Activated B cell treated with CpG ODN at 0.5 μM for 24 hours (primary cell): ENCODE measurements around the gene ELANE. TPM values are rescaled to one million over a fixed set of nuclear protein-coding genes. Genes with fewer than 3 reads are reported as not detected.
"Not testable (repeated sequence)": the region's sequence is repeated elsewhere in the genome, so short reads cannot be mapped to it uniquely, and the experiment has no call there.

Experiments
- ATAC-seq: fragments of 200-7000 bp; cut with Tn5 transposase; one replicate; pipeline ENCODE4 v1.10.0; 2021; ENCODE audit warnings: low read depth, mild to moderate bottlenecking, moderate library complexity
- CTCF ChIA-PET: fragments of 350-600 bp; sonication (Branson Sonifier 250); formaldehyde crosslinking; loops from one replicate; lab custom pipeline; 2021; ENCODE audit warnings: antibody characterized with exemption; lab: Charles Lee
- POLR2A ChIA-PET: fragments of 350-600 bp; sonication (Branson Sonifier 250); formaldehyde crosslinking; loops from one replicate; lab custom pipeline; 2021; ENCODE audit warnings: antibody characterized with exemption; lab: Charles Lee
- DNase-seq: peaks from one replicate; pipeline ENCODE4 v3.0.0; 2022
- H3K27ac Mint-ChIP-seq: one replicate; pipeline ENCODE4 v1.8.0; 2020; ENCODE audit warnings: mixed read lengths
- H3K27me3 Mint-ChIP-seq: one replicate; pipeline ENCODE4 v1.8.0; 2021; ENCODE audit warnings: mixed read lengths
- H3K36me3 Mint-ChIP-seq: one replicate; pipeline ENCODE4 v1.8.0; 2021; ENCODE audit warnings: low read depth, mixed read lengths
- H3K4me1 Mint-ChIP-seq: one replicate; pipeline ENCODE4 v1.8.0; 2021; ENCODE audit warnings: mixed read lengths
- H3K4me3 Mint-ChIP-seq: one replicate; pipeline ENCODE4 v1.8.0; 2020; ENCODE audit warnings: mild to moderate bottlenecking, mixed read lengths
- H3K9me3 Mint-ChIP-seq: one replicate; pipeline ENCODE4 v1.8.0; 2020; ENCODE audit warnings: mixed read lengths
- CTCF ChIP-seq: fragments of 200-600 bp; IDR thresholded peaks from one replicate; pipeline ENCODE4 v1.8.0; 2022; ENCODE audit warnings: antibody characterized with exemption, mild to moderate bottlenecking
- intact Hi-C: fragments of 100-400 bp; cut with micrococcal nuclease; formaldehyde crosslinking; loops from one replicate; pipeline ENCODE4 v1.15.1; 2024
- total RNA-seq: library from RNA; stranded (reverse); gene quantifications from 2 replicates; pipeline ENCODE4 v1.2.3, GENCODE V29; 2022

ELANE gene
- total RNA-seq, 1 donor from 2014 or later: not detected

GRCh38 chr19:835210-835810 lies 16.8 kb upstream of the ELANE start:
- DNase-seq: no peak
- CTCF ChIA-PET: no interaction called here

GRCh38 chr19:840519-841206 lies 11.4 kb upstream of the ELANE start, which contains the start of gene PRTN3:
Gene PRTN3, plus strand, starts transcription at chr19:840999. Its CDS starts 10 bp downstream, at chr19:841009.
- Mint-ChIP-seq H3K9me3 (no peaks in the 10 kb centered on the region), H3K4me1 (peaks cover 9% of the 10 kb centered on the region), H3K4me3 (no peak within 1 kb of the TSS), H3K27ac (no peak within 1 kb of the TSS), H3K27me3 (peaks cover 30% of the 10 kb centered on the region), H3K36me3 (no peaks in the 10 kb centered on the region)
- no peak for TF ChIP-seq CTCF
- POLR2A ChIA-PET: interaction anchor here (1.0 kb wide), 1 partner anchor 44 kb away, joined by 3 read pairs; the partner anchor contains the start of gene PTBP1
- intact Hi-C loops: no loop called here
- ATAC-seq: no peak
- CTCF ChIA-PET: no interaction called here
- DNase-seq: no peak

More at GRCh38 chr19:835210-835810, 16.8 kb upstream of the ELANE start:
- ATAC-seq: no peak
- no peaks in the 10 kb centered on the region for H3K36me3 Mint-ChIP-seq
- POLR2A ChIA-PET: no interaction called here
- H3K27ac Mint-ChIP-seq: no peak overlapping the region
- peaks cover 17% of the 10 kb centered on the region for H3K27me3 Mint-ChIP-seq
- no peaks in the 10 kb centered on the region for H3K9me3 Mint-ChIP-seq
- H3K4me1 Mint-ChIP-seq: no peaks in the 10 kb centered on the region
- TF ChIP-seq CTCF: no peak
- H3K4me3 Mint-ChIP-seq: no peak overlapping the region
- intact Hi-C loops: no loop called here

GRCh38 chr19:842802-843179 lies 9.3 kb upstream of the ELANE start:
- H3K27ac Mint-ChIP-seq, CTCF ChIA-PET, intact Hi-C loops, H3K36me3 Mint-ChIP-seq, POLR2A ChIA-PET, H3K4me3 Mint-ChIP-seq, ATAC-seq, H3K9me3 Mint-ChIP-seq, DNase-seq: not testable (repeated sequence)
- Mint-ChIP-seq H3K27me3 (peaks cover 38% of the 10 kb centered on the region), H3K4me1 (peaks cover 11% of the 10 kb centered on the region)

- ATAC-seq (no peak), DNase-seq (no peak)
- POLR2A ChIA-PET: no interaction called here
- Mint-ChIP-seq H3K27me3 (peaks cover 40% of the 10 kb centered on the region), H3K36me3 (no peaks in the 10 kb centered on the region), H3K27ac (no peak overlapping the region), H3K4me1 (peaks cover 11% of the 10 kb centered on the region), H3K4me3 (no peak overlapping the region), H3K9me3 (no peaks in the 10 kb centered on the region)
- intact Hi-C loops: no loop called here
- no peak for TF ChIP-seq CTCF
- CTCF ChIA-PET: no interaction called here
These were observed 8.8 kb upstream of the ELANE start for GRCh38 chr19:843180-843835.

- peaks cover 11% of the 10 kb centered on the region for H3K4me1 Mint-ChIP-seq
- no peak for DNase-seq
- ChIA-PET CTCF (no interaction called here), POLR2A (no interaction called here)
- peaks cover 42% of the 10 kb centered on the region for H3K27me3 Mint-ChIP-seq
- no peak for TF ChIP-seq CTCF
- intact Hi-C loops: no loop called here
- no peak overlapping the region for H3K27ac Mint-ChIP-seq
- no peak for ATAC-seq
- H3K36me3 Mint-ChIP-seq: no peaks in the 10 kb centered on the region
- H3K4me3 Mint-ChIP-seq: no peak overlapping the region
- H3K9me3 Mint-ChIP-seq: no peaks in the 10 kb centered on the region
These were observed 8.1 kb upstream of the ELANE start for GRCh38 chr19:843836-844545.
